GM18499 (cell line): ENCODE measurements around the gene ZEB2.

ENCODE experiments used
- ATAC-seq: cut with Tn5 transposase; IDR thresholded peaks from one replicate; pipeline ENCODE4 v1.9.1; 2021; ENCODE audit warnings: moderate number of reproducible peaks; ENCODE audit not compliant: insufficient read depth, unreplicated experiment

Gene ZEB2

DNA sequence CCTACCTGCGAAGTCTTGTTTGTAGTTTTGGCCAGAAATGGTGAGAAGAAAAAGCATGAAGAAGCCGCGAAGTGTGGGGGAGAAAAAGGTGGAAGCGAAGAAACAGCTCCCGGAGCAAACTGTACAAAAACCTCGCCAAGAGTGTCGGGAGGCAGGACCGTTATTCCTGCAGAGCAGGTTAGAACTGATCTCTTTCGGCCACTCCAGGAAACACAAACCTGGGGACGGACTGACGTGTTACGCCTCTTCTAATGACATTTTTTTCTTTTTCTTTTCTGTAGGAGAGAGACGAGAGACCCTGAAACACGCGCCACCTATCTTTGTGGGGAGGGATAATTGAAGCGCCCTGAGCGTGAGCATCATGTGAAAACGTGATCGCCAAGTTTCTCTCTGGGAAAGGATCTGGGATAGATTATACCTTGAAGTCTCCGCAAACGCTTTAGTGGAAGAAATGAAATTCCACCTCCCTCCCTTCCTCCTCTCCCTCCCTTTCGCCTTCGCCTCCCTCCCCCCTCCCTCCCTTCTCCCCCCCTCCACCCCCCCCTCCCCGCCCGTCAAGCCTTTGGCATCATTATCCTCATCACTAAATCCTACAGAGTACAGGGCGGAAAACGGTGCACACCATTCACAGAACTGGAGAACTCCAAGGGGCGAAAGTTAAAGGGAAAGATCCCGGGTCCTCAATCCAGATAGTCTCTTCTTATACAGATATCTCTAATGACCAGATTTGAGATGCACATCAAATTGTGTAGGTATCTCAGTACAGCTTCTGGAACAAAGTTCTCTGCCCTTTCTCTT is at the start of gene ZEB2:
Gene ZEB2, minus strand, starts transcription at position 186 of the 798 bp plus-strand sequence. CDS start 2,769 bp downstream, outside the sequence.
- no peak for ATAC-seq

DNA sequence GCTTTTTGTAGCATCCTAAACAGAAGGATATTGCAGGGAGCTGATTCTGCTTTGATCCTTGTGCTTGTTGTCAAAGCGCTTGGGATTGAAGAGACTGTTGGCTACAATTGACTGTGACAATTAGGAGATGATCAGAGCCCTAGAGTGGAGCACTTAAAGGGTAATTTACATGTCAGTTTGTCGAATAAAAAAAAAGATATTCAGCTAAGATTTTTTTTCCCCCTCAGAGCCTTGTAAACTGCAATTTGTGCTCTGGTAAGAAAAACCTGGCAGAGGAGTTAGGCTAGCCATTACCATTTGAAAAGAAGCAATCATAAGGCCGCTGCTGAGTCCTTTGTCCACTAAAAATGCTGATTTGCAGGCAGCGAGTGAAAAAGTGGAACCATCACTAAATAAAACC is 47.8 kb upstream of the ZEB2 start:
- no peak for ATAC-seq

DNA sequence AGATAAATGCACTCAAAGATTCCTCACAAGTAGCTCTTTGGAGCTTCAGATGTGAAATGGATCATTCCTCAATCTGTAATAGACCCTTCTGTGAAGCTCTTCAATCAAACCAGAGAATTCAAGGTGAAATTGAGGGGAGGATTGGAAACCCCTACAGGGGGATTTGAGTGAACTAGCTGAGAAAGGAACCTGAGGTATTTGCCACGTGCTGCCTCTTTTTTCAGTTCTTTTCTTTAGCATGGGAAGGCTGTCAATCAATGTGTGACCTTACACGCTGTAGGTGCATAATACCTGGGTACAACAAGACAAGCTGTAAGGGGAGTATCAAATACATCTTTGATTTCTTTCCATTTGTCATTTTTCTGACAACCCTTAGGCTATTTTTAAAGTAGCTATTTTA is 46.5 kb upstream of the ZEB2 start:
- no peak for ATAC-seq

DNA sequence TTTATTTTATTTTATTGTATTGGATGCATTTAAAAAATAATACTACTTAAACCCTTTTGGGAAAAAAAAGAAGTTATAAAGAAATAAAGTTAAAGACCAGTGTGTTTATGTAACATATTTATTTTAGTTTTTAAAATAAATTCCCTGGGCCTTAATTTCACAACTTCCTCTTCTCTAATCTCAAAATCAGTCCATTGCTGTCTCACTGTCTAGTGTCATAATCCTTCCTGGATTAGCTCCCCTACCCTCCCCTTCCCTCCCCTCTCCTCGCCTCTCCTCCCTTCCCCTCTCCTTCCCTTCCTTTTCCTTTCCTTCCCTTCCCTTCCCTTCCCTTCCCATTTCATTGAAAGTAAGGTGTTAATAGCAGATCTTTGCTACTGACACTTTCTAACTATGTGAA is 40.3 kb upstream of the ZEB2 start:
- ATAC-seq, result no peak

DNA sequence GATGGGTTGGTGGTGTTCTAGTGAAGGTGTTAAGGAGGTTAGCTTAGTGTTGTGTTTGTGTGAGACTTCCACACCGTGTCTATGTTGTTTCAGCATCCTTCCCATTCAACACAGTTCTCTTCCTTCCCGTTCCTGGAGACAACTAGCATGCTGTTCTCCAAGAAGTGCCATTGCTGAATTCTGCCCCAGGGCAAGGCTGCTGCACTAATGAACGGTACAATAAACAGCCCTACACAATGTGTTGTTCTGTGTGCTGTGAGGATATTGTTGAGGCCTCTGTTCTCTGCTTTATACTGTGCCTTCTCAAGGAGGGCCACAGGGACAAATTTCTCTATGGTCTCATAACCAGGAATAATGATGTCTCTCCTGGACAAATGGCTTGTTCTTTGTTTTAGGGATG is 39.8 kb upstream of the ZEB2 start:
- no peak for ATAC-seq

DNA sequence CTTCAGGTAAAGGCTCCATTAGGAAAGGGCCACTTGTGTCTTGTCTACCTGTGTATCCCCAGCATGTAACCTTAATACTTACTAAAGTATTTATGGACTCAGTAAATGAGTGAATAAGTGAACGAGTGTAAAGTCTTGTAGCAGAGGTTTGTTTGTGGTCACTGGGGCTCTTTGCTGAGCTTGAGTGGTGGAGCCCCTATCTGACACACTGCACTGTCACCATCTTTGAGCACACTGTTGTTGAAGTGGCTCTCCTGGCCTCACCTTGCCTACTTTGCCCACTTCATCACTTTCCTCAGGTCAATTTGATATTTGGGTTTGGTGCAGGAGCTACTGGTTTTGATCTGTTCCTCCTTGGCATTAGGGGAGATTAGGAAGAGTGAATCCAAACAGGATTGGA is 39.3 kb upstream of the ZEB2 start:
- ATAC-seq, result no peak

DNA sequence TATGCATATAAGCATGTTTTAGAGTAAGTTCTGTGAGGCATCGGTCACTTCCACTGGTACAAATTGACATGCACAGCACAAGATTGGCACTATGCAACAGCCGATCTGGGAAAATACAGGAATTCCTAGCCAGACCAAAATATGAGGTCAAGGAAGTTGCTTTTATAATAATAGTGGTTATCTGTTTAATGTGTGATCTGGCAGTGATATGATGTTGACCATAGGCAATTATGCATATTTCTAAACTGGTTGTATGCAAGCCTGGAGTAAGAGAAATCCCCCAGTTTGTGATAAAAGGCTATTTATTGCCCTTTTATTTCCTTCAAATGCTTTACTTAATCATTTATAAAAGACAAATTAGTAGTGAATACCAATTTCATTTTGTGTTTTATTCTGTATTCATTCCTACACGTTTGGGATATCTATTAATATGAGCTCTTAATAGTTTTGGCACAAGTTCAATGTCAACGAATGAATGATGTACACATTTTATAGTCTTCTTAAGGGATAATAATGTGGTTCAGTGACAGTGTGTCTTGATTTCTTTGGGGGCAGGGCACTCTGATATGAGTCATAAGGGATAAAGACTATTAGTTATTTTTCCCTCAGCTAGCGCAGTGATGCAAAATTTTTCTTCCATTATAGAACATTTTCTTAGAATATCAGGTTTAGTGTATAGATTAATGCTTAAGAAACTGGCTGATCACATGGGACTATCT is 34.7 kb upstream of the ZEB2 start:
- ATAC-seq, result no peak

DNA sequence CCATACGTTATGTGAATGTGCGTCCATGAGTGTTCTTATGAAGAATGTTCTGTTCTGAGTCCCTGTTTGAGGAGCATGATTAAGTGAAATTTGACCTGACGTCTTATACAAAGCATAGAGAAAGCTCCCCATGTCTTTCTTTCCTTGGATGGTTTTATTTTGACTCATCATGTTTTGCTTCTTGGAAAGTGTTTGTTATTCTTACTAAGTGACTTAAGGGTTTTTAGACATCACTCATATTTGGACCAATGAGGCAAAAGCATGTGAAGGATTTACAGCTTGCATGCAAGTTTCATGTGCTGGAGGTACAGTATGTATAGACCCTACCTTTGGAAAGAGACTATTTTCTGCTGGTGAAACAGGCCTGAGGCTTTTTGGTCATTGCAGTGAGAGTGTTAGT is 33.5 kb upstream of the ZEB2 start:
- no peak for ATAC-seq

DNA sequence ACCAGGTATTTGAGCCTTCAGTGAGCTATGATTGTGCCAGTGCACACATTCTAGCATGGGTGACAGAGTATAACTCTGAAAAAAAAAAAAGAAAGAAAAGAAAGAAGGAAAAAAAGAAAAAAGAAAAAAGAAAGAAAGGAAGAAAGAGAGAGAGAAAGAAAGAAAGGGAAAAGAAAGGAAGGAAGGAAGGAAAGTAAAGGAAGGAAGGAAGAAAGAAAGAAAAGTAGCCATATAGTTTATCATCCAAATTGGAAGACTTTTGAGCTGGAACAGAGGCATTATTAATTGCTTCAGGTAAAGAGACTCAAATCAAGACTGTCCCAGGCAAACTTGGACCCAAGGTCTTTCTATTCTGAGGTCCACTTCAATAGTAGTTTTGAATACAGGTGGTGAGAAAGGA is 32.9 kb upstream of the ZEB2 start:
- no peak for ATAC-seq

DNA sequence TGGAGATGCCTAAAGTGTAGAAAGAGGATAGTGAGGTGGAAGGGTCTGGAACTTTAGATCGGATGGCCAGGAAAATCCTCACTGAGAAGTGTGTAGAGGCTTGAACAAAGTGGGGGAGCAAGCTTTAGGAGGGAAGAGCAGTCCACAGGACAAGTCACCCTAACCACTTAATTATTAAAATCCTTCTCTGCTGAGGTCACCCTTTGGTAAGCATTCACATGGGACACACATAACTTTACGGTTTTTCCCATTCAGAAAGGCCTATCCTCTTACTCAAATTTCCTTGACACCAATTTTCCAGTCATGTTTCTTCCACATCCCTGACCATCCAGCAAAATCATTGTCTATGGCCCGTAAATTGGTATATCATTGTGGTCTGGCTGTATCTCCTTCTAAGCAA is 31.0 kb upstream of the ZEB2 start:
- ATAC-seq, result no peak

DNA sequence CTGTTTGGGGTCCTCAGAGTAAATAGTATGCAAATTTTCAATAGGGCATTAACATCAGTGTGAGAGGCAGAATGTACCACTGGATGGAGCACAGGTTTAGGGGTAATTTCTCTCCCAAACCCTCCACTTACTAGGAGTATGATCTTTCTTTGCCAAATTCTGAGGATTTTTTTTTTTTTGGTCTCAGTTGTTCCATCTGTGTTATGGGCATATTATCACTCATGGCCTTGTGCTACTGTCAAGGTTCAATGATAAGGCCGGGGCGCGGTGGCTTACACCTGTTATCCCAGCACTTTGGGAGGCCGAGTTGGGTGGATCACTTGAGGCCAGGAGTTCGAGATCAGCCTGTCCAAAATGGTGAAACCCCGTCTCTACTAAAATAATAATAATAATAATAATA is 30.2 kb upstream of the ZEB2 start:
- no peak for ATAC-seq

DNA sequence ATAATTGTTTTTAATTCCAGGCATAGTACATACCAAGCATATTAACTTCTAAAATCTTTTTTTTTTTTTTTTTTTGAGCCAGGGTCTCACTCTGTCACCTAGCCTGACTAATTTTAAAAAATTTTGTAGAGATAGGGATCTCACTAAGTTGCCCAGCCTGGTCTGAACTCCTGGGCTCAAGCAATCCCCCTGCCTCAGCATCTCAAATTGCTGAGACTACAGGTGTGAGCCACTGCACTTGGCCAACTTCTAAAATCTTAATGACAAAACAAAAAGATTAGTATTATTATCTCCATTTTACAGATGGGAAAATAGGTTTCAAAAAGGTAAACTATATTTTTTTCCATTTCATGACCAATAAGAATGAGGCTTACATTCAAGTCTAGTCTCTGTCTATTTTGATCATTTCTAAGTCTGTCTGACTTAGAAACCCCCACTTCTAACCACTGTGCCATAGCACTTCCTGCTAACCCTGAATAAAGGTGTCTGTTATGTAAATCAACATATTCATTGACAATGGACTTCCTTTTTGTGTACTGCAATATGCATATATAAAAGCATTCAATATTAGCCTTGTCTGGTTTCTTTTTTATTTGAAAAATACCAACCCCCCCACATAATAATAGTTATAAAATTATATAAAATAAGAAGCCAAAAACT is 28.7 kb upstream of the ZEB2 start:
- no peak for ATAC-seq

DNA sequence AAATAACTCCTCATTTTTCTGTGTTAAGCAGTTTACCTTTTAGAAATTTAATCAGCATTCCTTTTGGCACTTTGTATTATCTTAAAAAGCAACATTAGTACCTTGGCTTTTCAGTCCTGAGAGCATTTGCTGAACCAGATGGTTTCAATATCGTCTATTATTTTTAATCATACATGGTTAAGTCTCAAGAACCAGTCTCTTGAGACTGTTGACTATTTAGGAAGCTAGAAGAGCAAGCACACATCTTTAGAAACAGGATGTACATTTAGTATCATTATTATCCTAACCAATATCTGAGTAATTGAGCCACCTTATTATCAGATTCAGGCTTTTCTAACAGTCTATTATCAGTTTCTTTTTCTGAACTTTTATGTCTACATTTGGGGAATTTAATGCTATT is 28.2 kb upstream of the ZEB2 start:
- ATAC-seq, result no peak

DNA sequence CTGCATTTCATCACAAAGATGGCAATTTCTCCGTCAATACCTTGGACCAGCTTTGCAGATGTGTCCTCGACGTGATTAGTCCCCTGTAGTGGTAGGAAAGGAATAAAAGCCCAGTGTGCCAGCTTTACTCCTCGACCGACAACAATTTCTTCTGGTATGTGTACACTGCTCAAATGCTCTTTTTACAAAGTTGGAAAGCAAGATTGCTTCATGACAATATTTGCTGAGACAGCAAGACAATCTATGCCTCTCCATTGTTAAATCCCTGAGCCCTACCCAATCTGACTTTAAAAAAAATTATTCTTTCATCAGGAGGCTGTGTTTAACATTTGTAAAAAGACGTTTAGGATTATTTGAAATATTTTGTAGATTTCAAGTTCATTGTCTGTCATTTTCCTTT is 27.6 kb upstream of the ZEB2 start:
- ATAC-seq, result no peak

DNA sequence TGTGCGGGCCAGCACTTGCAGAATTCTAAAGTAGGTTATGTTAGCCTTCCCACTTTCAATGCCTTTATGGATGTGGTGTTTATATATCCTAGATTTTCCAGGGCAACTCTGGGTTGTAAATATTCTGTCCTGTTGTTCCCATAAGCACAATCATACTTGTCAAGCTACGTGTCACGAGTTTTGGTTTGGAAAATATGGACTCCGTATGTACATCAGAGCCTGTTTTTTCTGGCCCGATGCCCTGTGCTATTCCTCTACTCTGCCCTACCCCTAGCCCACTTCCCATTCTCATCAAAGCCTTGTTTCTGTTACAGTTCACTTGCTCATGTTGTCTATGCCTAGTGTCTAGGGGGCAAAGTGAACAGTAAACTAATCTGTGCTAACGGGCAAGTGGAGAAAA is 27.0 kb upstream of the ZEB2 start:
- no peak for ATAC-seq

DNA sequence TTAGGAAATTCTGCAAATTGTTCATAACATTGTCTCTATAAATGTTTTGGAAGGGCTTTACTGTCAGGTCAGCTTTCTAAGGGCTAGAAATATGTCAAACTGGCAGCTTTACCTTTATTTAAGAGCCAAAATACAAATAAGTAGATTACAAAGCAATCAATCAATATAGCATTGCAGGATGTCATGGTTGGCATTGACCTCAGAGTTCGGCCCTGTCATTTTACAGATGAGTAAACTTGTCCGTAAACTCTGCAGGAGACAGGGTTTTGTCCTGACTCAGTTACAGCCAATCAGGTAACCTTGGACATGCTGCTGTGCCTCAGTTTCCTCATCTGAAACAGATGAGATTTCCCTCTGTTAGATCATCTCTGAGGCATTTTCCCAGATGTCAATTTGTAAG is 25.9 kb upstream of the ZEB2 start:
- ATAC-seq, result no peak

DNA sequence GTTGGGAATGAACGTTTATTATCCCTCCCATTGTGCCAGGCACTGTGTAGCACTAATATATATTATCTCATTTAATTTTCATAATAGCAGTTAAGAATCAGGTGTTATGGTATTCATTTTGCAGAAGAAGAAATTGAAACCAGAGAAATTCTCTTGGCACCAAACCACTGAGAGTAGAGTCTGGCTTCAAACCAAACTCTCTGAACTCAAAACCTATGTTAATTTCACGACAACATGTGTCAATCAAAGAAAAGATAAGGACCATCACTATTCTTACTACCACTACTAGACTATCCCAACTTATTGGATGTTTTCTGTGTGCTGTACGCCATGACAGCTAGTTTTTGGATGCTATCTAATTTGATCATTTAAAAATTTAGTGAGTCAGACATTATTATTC is 24.1 kb upstream of the ZEB2 start:
- ATAC-seq, result no peak

DNA sequence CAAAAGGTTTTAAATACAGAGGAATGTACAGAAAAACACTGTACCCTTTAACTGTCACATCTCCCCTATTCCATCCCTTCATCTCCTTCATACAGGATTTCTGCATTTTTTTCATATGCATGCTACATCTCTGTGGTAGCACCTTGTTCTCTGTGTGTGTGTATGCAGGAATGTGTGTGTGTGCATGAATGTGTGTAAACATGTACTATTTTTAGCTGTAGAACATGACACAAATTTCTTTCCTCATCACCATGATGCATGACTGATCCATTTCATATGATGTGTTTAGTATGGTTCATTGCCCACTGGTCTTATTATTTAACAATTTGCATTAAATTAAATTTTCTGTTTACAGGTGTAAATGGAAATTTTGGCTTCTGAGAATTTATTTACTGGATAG is 21.5 kb upstream of the ZEB2 start:
- no peak for ATAC-seq

DNA sequence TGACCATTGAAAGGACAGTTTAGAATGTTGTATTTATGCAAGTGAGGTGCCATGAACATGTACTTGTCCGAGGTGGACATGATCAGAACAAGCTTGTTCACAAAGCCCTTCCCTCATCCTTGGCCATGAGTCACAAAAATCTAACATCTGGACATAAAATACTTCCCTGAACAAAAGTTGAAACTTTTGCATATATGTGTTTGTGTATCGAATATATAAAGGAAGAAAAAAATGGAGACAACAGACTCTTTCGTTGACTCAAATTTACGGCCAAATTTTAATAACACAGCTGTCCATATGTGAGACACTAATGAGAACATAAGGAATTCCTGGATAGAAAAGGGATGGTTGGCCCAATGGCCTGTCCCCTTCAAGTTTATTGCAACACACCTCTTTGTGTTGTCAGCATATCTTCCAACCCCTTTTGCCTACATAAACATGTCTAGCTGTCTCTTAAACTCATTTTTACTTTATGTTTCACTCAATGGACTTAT is 19.4 kb upstream of the ZEB2 start:
- ATAC-seq, result no peak

DNA sequence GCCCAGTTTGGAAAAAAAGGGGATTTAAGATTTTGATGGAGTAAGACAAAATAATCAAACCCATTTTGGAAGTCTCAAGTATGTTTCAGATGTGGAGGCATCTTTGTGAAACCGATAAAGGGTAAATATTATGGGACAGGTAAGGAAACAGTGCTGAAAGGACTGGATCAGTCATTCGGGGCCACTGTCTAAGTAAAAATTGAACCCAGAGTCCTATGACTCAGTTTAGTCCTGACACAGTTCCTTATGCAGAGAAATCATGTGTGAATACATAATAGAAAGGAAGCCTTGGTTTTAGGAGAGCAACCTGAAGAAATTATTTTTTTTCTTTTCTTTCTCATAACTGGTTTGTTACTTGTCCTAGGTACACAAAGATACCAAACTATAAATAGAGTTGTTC is 15.4 kb upstream of the ZEB2 start:
- ATAC-seq, result no peak

DNA sequence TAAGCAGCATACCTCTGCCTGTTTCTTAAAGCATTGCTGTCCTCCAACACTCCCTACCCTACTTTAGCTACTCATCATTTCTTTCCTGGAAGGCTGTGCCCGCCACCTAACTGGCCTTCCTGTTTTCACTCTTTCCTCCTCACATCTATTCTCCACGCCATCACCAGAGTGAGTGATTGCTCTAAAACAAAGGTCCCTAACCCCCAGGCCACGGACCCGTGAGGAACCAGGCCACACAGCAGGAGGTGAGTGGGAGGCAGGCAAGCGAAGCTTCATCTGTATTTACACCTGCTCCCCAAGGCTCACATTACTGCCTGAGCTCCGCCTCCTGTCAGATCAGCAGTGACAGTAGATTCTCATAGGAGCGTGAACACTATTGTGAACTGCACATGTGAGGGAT is 13.3 kb upstream of the ZEB2 start:
- no peak for ATAC-seq
